NCI-H748 treated with DMSO at 0.1 percent for 48 hours (cell line): ENCODE results near the gene SHB.

Source experiments
- DNase-seq: peaks from one replicate; lab custom pipeline; 2025; lab: John Stamatoyannopoulos, UW

SHB gene

GRCh38 chr9:37951671-37952449, 117.2 kb downstream of the SHB start:
- DNase-seq = no peak

DNA sequence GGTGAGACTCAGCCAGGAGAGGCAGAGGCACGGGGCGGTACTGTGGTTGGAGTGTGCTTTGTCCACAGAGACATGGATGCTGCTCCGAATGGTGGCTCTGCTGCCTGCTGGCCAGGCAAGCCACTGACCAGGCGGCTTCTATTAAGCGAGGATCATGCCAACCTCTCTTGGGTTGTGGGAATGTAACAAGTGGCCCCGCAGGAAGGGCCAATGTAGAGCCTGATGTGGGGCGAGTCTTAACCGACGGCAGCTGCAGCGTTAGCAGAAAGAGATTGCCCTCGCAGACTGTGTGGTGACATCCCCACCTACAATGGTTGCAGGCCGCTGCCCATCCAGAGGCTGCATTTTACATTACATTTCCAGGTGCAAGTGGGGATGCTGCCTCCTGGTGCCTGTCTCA, 118.5 kb downstream of the SHB start:
- no peak for DNase-seq

GRCh38 chr9:37949576-37949975, 119.5 kb downstream of the SHB start:
- DNase-seq = no peak

DNA sequence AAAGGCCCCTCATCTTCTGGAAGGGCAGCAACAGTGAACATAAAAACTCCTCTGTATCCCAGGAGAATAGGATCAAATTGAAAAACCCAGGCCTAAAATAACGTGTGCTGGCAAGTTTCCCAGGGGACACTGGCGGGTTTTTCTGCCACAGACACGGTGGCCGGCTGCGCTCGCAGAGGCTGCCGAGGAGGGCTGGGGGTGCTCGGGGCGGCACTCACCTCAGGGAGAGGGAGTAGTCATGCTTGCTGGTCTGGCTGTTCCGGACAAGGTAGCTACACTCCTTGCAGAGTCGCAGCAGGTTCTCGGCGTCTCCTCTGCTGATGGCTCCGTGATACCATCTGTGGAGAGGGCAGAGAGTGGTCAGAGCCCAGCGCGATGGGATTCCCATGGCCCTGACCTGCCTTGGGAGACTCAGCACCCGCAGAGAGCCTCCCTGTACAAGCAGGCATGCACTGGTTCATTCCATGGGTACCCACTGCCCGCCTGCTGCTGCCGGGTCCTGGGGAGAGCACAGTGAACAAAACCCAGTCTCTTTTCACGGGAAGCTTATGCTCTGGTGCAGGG, 120.5 kb downstream of the SHB start:
- no peak for DNase-seq

- DNase-seq = no peak
Measured at GRCh38 chr9:37947977-37948376, 121.0 kb downstream of the SHB start.

DNA sequence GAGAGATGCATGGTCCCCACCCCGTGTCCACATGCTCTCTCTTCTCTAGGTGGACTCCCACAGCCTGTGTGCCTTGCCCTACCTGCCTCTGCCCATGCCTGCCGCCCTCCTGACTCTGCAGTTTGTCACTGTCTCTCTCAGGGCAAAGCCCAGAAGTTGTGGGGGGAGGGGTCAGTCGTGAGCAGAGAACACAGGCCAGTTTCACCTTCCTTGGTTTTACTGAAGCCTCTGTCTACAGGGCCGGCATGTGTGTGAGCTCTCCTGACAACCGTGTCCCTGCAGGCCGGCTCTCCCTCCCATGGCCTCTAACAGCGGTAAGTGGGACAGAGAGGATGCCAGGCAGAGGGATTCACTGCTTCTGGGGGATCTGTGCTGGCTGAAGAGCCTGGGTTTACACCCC, 121.6 kb downstream of the SHB start:
- no peak for DNase-seq

- DNase-seq = no peak
Measured at GRCh38 chr9:37946971-37947370, 122.1 kb downstream of the SHB start.

DNA sequence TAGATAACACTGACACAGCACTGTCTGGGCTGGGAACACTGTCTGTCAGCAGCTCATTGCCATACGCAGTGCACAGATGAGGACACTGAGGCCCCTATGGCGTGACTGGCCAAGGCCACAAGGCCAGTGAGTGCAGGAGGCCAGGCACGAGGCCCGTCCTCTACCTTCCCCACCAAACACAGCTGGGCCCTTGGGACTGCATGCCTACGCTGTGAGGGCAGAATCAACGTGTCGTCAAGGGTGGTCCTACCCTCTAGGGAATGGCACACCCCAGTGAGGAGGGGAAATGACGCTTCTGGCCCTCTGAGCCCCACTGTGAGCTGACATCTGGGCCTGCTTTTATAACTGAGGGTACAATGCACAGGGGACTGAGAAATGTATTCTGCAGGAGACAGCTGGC, 123.0 kb downstream of the SHB start:
- DNase-seq = no peak

- no peak for DNase-seq
Measured at GRCh38 chr9:37944671-37945481, 124.2 kb downstream of the SHB start.

DNA sequence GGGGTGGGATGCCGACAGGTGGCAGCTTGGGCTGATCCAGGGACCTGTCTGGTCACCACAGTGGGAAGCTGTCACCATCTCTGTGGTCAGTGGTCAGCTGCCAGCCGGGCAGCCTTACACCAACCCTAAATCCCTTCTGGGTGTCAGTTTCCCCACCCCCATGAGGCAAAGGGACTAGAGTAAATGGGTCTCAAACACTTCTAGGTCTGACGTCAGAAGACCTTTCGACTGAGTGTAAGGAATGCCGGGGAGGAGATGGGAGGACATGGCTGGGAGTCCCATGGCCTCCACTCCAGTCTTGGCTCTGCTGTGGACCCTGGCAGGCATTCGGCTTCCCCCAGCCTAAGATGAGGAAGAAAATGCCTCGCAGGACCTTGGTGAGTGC, 124.8 kb downstream of the SHB start:
- no peak for DNase-seq

DNA sequence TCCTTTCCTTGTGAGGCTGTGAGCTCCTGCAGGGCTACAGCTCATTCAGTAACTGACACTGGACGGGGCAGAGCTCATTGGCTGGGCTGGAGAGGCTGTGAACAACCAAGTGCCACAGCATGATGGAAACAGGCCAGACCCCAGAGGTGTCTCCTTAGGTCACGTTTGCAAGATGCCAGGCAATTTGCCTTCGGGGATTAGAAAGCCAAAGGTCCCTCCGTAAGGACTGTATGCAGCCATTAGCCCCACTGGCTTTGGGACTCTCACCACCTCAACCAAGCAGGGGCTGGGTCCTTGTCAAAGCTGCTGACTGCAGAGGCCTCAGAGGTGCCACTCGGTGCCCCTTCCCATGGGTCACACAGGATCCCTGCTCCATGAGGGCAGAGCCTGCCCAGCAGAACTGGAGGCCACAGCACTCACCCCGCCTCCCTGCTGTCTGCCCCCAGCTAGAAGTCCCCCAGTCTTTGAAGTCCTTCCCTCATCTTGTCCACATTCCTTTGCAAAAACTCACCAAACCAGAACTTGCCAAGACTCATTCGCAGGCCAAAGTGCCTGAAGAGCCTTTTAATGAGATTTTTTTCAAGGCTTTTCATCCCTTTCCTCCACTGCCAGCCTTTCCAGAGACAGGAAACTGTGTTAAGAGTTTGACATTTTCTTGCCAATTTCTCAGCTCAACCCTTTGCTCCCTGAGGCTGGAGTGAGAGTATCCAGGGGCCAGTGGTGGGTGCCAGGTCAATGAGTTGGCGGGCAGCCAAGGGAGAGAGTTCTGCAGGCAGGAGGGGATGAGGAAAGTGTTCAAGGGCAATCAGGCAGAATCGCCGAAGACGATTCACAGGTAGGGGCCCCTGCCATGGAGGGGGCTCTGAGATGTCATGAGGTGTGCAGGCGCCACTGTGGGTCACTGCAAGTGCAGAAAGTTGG, 125.4 kb downstream of the SHB start:
- no peak for DNase-seq

- DNase-seq = no peak
Measured at GRCh38 chr9:37942621-37943344, 126.2 kb downstream of the SHB start.

DNA sequence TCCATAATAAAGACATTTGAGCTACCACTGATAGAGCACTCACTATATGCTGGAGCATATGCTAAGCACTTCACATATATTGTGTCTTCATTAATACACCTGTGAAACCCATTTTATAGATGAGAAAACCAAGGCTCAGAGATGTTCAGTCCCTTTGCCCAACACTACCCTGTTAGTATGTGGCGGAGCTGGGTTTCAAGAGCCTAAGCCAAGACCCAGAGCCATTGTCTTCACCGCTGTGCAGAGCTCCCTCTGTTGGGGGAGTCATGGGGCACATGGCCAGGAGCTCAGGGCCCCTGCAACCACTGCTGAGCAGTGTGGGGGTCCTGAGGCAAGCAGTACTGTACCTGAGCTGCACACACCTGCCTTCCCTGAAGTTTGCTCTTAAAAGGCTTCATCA, 127.8 kb downstream of the SHB start:
- DNase-seq = no peak

DNA sequence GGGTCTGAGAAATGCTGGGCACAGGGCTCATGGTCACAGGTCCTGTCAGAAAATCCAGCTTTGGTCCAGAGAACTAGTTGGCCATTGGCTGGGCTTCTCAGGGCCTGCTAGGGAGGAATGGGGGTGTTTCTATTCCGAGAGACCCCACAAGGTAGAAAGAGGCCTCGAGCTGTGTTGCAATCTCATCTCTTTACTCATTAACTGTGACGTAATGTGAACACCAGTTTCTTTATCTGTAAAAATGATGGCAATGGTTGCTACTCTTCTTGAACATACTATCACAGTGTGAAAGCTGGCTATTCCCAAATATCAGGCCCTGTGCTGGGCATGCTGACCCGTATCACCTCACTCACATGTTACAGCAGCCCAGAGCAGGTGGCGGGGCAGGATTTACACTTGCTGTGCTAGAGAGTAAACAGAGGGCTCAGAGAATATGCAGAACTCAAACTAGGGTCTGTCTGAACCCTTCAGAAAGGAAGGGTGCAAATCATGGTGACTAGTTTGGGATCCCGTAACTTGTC, 129.4 kb downstream of the SHB start:
- DNase-seq = no peak

- DNase-seq = no peak
Measured at GRCh38 chr9:37938121-37938891, 130.7 kb downstream of the SHB start.

DNA sequence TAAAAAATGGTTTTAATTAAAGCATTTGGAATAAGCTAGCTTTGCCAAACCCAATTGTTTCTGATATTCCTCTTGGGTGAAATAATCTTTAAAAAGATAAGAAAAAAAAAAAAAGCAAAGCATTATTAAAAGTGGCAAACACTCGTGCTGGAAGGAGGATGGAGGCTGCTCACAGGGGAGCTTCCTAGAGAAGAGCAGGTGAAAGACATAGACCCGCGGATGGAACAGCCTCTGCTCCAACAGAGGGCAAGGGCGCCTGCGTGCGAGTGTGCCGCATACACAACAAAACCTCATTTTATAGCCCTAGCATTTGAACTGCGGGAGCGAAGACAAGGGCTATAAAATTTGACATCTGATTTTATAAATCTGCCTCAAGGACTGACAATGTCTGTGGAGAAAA, 131.7 kb downstream of the SHB start:
- no peak for DNase-seq

GRCh38 chr9:37936965-37937364, 132.1 kb downstream of the SHB start:
- DNase-seq = no peak

DNA sequence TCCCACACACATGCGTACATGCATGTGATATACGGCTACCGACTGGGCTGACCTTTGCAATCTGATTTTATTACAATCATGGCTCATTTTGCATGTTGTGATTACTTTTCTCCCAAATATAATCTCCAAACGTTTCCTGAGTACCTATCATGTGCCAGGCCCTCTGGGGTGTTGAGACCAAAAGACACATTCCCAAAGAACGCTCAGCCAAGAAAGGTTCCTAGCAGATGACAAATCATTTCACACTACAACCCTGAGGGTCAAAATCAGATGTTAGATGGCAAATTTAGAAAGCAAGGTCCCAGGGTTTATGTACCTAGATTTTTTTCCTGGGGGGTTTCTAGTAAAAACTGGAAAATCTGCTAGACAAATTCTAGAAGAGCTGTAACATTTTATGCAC, 132.7 kb downstream of the SHB start:
- DNase-seq = no peak

DNA sequence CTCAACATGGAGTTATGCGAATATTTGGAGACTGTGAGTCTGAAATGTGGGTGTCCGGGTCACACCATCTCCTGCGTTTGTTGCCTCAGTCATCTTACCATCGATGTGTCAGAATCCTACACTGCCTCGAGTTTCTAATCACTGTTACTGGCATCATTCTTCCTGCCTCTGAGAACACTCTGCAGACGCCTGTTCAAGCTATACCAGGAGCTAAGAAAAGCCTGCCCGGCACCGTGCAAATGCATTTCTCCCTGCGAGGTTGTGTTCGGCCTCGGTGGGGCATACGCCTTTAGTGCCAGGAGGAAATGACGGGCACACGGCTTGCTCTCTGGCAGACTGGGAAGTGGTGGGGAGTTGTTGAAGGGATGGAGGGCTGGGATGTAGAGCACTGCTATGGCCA, 133.9 kb downstream of the SHB start:
- no peak for DNase-seq

GRCh38 chr9:37931592-37931991, 137.4 kb downstream of the SHB start:
- no peak for DNase-seq
